Muscle of leg (tissue), 11 donors: ENCODE measurements around the gene MAML1. TPM values are rescaled to one million over a fixed set of nuclear protein-coding genes. Genes with fewer than 3 reads are reported as not detected.

Experiments
- DNase-seq: peaks from one replicate; pipeline ENCODE4 v3.0.0; 2013
- H3K27ac ChIP-seq: one replicate; pipeline ENCODE4 v1.5.1; 2013; ENCODE audit warnings: mild to moderate bottlenecking, low read length, control low read depth
- H3K27me3 ChIP-seq: one replicate; pipeline ENCODE4 v1.6.1; 2013; ENCODE audit warnings: low read length; ENCODE audit not compliant: control insufficient read depth, insufficient read depth
- H3K36me3 ChIP-seq: one replicate; pipeline ENCODE4 v1.6.1; 2013; ENCODE audit warnings: low read length; ENCODE audit not compliant: control insufficient read depth, insufficient read depth
- H3K4me1 ChIP-seq: one replicate; pipeline ENCODE4 v1.6.1; 2013; ENCODE audit warnings: low read length; ENCODE audit not compliant: control insufficient read depth, insufficient read depth
- H3K4me3 ChIP-seq: one replicate; pipeline ENCODE4 v1.5.1; 2013; ENCODE audit warnings: low read length, control low read depth
- H3K9me3 ChIP-seq: replicated peaks from 2 replicates; pipeline ENCODE4 v1.6.1; 2013; ENCODE audit warnings: low read depth, low read length; ENCODE audit not compliant: control insufficient read depth
- WGBS: methylation state at CpG from one replicate; pipeline ENCODE4 v1.1.5; 2013; ENCODE audit warnings: missing lambda C conversion rate; ENCODE audit not compliant: insufficient coverage; 5-methylcytosine and 5-hydroxymethylcytosine counted together
- polyA plus RNA-seq, 8 donors: library from polyadenylated mRNA; unstranded; fragments of 120-200 nt; gene quantifications; one replicate each; pipeline versions ENCODE4 v1.2.1 to v1.2.3, GENCODE V29; 2013; ENCODE audit warnings: inconsistent platforms in 1 of 8, low replicate concordance in 1 of 8; ENCODE audit not compliant: insufficient read length in 8 of 8, insufficient read depth in 1 of 8
- total RNA-seq: library from RNA; stranded (reverse); fragments of 120-200 nt; gene quantifications from one replicate; pipeline ENCODE4 v1.2.4, GENCODE V29; 2013

MAML1 gene
- total and polyA plus RNA-seq, 9 donors: 11.3 to 35.1 (median 27.0) TPM

GRCh38 chr5:179819296-179820126 is 86.9 kb downstream of the MAML1 start:
- no peaks in the 10 kb centered on the region for H3K9me3 ChIP-seq
- H3K36me3 ChIP-seq: peaks cover 24% of the 10 kb centered on the region
- peak overlapping the region; percentile 50 for H3K4me3 ChIP-seq
- H3K27ac ChIP-seq: peak overlapping the region; percentile 94
- WGBS: 18% methylated on average over 14 of the region's 26 CpGs
- H3K27me3 ChIP-seq: peaks cover 5% of the 10 kb centered on the region
- peaks cover 43% of the 10 kb centered on the region for H3K4me1 ChIP-seq
- DNase-seq: peak; percentile 75

DNA sequence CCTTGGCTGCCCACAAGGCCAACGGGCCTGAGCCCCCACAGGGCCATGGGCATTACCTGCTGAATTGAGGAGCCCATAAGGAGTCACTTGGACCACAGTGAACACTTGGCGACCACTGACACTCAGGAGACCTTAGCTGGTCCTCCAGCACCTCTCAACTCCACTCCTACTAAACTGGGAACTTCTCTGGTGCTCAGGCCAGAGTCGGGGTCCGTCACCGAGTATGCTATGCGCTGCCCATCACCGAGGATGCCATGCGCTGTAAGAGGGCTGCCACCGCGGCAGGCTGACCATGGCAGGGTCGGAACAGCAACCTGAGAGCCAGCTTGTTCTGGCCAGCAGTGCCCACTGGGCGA is 87.5 kb downstream of the MAML1 start:
- Histone ChIP-seq H3K27ac (peak overlapping the region; percentile 94), H3K36me3 (peaks cover 29% of the 10 kb centered on the region), H3K9me3 (no peaks in the 10 kb centered on the region), H3K4me3 (peak overlapping the region; percentile 75), H3K4me1 (peaks cover 43% of the 10 kb centered on the region), H3K27me3 (peaks cover 5% of the 10 kb centered on the region)
- 50% methylated on average over 12 of the region's 12 CpGs for WGBS
- DNase-seq: no peak

GRCh38 chr5:179820483-179821297 is 88.1 kb downstream of the MAML1 start, which contains the start of gene SQSTM1:
Gene SQSTM1 (plus strand): TSS chr5:179820905. CDS start chr5:179820937, 32 bp downstream.
- DNase-seq: peak; percentile 92
- H3K36me3 ChIP-seq: peaks cover 31% of the 10 kb centered on the region
- under 1% methylated on average over 77 of the region's 81 CpGs for WGBS
- H3K4me1 ChIP-seq: peaks cover 43% of the 10 kb centered on the region
- peak within 1 kb of the TSS; percentile 94 for H3K27ac ChIP-seq
- H3K9me3 ChIP-seq: no peaks in the 10 kb centered on the region
- peak within 1 kb of the TSS; percentile 75 for H3K4me3 ChIP-seq
- peaks cover 5% of the 10 kb centered on the region for H3K27me3 ChIP-seq

GRCh38 chr5:179821298-179822058 is 88.9 kb downstream of the MAML1 start:
- DNase-seq: peak; percentile 96
- Histone ChIP-seq H3K9me3 (no peaks in the 10 kb centered on the region), H3K36me3 (peaks cover 39% of the 10 kb centered on the region), H3K4me3 (peak overlapping the region; percentile 75), H3K27ac (peak overlapping the region; percentile 93), H3K4me1 (peaks cover 41% of the 10 kb centered on the region), H3K27me3 (peaks cover under 1% of the 10 kb centered on the region)
- under 1% methylated on average over 51 of the region's 54 CpGs for WGBS

DNA sequence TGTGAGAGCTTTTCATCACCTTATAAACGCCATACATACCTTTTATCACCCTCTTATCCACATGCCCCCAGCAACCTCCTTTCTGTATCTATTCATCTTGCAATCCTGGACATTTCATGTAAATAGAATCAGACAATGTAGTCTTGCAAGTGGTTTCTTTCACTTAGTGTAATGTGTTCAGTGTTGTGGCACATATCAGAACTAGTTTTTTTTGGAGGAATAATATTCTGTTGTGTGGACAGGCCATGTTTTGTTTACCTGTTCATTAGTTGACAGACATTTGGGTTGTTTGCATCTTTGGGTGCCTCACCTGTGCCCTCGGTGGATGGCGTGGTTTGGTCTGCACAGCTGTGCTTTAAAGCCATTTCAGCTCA is 89.4 kb downstream of the MAML1 start:
- no peak for DNase-seq
- Histone ChIP-seq H3K27me3 (no peaks in the 10 kb centered on the region), H3K36me3 (peaks cover 45% of the 10 kb centered on the region), H3K4me1 (peaks cover 36% of the 10 kb centered on the region), H3K4me3 (peak overlapping the region; percentile 75), H3K27ac (peak overlapping the region; percentile 93), H3K9me3 (no peaks in the 10 kb centered on the region)
- WGBS: no CpG with 5 or more reads among the region's 3 CpGs

DNA sequence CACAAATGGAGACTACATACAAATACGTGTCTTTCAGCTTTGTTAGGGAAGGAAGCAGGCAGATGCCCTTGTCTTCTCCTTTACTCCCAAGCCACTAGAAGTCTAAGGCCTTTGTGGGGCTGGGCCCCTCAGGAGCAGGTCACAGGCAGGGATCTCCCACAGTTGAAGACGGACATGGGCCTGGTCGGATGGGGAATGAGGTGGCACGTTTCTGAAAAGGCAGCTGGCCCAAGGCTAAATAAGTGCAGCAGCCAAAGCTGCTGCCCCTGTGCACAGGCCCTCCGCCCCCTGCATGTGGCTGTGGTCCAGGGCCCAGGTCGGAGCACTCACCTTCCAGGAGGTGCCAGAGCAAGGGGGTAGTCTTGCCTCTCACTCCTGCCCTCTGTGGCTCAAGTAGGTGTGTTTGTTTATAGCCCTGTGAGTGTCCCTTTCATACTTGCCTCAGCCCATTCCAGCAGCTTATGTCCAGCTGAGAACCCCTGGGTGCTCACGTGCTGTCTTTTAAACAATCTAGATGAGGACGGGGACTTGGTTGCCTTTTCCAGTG is 89.9 kb downstream of the MAML1 start:
- H3K4me1 ChIP-seq: peaks cover 33% of the 10 kb centered on the region
- H3K4me3 ChIP-seq: no peak overlapping the region
- H3K9me3 ChIP-seq: no peaks in the 10 kb centered on the region
- WGBS: 68% methylated on average over 7 of the region's 8 CpGs
- no peak for DNase-seq
- H3K36me3 ChIP-seq: peaks cover 48% of the 10 kb centered on the region
- no peaks in the 10 kb centered on the region for H3K27me3 ChIP-seq
- no peak overlapping the region for H3K27ac ChIP-seq

DNA sequence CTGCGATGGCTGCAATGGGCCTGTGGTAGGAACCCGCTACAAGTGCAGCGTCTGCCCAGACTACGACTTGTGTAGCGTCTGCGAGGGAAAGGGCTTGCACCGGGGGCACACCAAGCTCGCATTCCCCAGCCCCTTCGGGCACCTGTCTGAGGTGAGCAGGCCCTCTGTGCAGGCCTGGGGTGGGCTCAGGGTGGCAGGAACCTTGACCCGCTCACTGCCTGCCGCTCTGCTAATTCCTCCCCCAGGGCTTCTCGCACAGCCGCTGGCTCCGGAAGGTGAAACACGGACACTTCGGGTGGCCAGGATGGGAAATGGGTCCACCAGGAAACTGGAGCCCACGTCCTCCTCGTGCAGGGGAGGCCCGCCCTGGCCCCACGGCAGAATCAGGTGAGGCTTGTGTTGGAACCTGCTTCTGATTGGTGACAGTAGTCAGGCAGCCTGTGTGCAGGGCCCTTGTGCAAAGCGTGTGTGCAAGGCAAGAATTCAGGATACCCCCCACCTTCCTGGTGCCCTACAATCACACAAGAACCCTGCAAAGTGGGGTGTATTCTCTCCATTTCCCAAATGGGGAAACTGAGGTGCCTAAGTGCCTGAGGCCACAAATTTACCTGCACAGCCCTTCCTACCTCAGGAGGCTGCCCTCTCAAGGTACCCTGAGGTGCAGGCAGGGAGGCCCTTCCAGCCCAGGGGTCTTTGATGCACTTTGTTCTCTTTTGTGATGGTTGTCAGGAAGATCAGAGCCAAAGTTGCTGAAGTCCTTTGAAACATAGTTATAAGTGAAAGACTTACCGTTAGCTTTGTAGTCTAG is 91.5 kb downstream of the MAML1 start:
- DNase-seq: no peak
- WGBS: 90% methylated on average over 19 of the region's 22 CpGs
- H3K27me3 ChIP-seq: no peaks in the 10 kb centered on the region
- no peak overlapping the region for H3K4me3 ChIP-seq
- H3K9me3 ChIP-seq: no peaks in the 10 kb centered on the region
- peaks cover 22% of the 10 kb centered on the region for H3K4me1 ChIP-seq
- H3K27ac ChIP-seq: no peak overlapping the region
- peaks cover 58% of the 10 kb centered on the region for H3K36me3 ChIP-seq

DNA sequence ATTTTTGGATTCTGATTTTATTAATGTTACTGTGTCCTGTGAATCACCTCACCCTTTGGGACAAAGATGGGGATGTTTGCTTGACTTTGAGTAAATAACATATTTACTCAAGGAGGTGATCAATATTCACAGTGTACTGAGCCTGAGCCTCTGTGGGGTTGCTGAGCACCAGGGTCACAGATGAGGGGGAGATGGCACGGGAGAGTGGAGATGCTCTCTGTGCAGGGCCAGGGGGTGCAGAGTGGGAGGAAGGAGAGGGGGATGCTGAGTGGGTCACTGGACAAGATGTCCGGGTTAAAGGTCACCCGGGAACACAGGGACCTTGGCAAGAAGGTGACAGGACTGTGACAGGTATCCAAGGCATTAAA is 92.1 kb downstream of the MAML1 start:
- Histone ChIP-seq H3K4me1 (peaks cover 16% of the 10 kb centered on the region), H3K9me3 (no peaks in the 10 kb centered on the region), H3K27me3 (no peaks in the 10 kb centered on the region), H3K27ac (no peak overlapping the region), H3K36me3 (peaks cover 62% of the 10 kb centered on the region), H3K4me3 (no peak overlapping the region)
- no peak for DNase-seq
- WGBS: 92% methylated on average over 1 of the region's 3 CpGs

- DNase-seq: no peak
- H3K36me3 ChIP-seq: peaks cover 69% of the 10 kb centered on the region
- H3K27me3 ChIP-seq: no peaks in the 10 kb centered on the region
- peaks cover 7% of the 10 kb centered on the region for H3K4me1 ChIP-seq
- no peaks in the 10 kb centered on the region for H3K9me3 ChIP-seq
- WGBS: 91% methylated on average over 11 of the region's 13 CpGs
- no peak overlapping the region for H3K27ac ChIP-seq
- no peak overlapping the region for H3K4me3 ChIP-seq
Measured at GRCh38 chr5:179825655-179826182, 93.1 kb downstream of the MAML1 start.
